ENCODE measurements around the gene CNPY1.

DNA sequence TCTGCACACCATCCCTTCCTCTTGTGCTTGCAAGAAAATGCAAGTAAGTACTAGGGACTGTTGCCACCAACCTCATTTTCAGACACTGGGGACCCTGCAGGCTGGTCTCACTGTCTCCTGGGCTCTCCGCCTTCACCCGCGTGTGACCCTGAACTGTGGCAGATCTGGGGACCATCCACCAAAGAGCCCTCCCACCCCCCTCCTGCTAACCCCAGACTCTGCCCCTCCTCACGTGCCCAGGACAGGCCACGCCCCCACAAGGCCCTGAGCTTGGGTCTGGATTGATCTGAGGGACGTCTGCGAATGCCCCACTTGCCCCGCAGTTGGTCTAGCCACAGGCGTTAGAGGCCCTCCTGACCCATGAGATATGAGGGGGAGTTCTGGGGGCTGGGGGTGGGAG lies 8.1 kb downstream of the CNPY1 start:
- TF ChIP-seq, protein P1, sequence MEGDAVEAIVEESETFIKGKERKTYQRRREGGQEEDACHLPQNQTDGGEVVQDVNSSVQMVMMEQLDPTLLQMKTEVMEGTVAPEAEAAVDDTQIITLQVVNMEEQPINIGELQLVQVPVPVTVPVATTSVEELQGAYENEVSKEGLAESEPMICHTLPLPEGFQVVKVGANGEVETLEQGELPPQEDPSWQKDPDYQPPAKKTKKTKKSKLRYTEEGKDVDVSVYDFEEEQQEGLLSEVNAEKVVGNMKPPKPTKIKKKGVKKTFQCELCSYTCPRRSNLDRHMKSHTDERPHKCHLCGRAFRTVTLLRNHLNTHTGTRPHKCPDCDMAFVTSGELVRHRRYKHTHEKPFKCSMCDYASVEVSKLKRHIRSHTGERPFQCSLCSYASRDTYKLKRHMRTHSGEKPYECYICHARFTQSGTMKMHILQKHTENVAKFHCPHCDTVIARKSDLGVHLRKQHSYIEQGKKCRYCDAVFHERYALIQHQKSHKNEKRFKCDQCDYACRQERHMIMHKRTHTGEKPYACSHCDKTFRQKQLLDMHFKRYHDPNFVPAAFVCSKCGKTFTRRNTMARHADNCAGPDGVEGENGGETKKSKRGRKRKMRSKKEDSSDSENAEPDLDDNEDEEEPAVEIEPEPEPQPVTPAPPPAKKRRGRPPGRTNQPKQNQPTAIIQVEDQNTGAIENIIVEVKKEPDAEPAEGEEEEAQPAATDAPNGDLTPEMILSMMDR (IDR thresholded peaks at IDR 0.05) = no peak
- TF ChIP-seq, protein P2, sequence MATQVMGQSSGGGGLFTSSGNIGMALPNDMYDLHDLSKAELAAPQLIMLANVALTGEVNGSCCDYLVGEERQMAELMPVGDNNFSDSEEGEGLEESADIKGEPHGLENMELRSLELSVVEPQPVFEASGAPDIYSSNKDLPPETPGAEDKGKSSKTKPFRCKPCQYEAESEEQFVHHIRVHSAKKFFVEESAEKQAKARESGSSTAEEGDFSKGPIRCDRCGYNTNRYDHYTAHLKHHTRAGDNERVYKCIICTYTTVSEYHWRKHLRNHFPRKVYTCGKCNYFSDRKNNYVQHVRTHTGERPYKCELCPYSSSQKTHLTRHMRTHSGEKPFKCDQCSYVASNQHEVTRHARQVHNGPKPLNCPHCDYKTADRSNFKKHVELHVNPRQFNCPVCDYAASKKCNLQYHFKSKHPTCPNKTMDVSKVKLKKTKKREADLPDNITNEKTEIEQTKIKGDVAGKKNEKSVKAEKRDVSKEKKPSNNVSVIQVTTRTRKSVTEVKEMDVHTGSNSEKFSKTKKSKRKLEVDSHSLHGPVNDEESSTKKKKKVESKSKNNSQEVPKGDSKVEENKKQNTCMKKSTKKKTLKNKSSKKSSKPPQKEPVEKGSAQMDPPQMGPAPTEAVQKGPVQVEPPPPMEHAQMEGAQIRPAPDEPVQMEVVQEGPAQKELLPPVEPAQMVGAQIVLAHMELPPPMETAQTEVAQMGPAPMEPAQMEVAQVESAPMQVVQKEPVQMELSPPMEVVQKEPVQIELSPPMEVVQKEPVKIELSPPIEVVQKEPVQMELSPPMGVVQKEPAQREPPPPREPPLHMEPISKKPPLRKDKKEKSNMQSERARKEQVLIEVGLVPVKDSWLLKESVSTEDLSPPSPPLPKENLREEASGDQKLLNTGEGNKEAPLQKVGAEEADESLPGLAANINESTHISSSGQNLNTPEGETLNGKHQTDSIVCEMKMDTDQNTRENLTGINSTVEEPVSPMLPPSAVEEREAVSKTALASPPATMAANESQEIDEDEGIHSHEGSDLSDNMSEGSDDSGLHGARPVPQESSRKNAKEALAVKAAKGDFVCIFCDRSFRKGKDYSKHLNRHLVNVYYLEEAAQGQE (IDR thresholded peaks at IDR 0.05; ENCODE audit: insufficient read depth in 1 of 2, low read depth in 2 of 2, low read length in 1 of 2) = no peak
- TF ChIP-seq POLR2AphosphoS5 (IDR thresholded peaks at IDR 0.05; ENCODE audit: low read depth, low read length) = no peak

Data from Panc1 (cell line).